ENCODE data around the gene COA8.

- no peak for TF ChIP-seq CTCF (IDR thresholded peaks at IDR 0.05 in 8 of 11, conservative IDR thresholded peaks at IDR 0.05 in 3 of 11)
- no peak for TF ChIP-seq POLR2A (IDR thresholded peaks at IDR 0.05)
- TF ChIP-seq POLR2AphosphoS5 (IDR thresholded peaks at IDR 0.05): no peak
These were observed 41.9 kb downstream of the COA8 start for GRCh38 chr14:103604620-103605019.

Measured in spleen (tissue), 7 donors.